Activated T-cell treated with anti-CD3 and anti-CD28 coated beads for 48 hours (primary cell): ENCODE results near the gene MTSS2.
"Not testable (repeated sequence)": the region's sequence is repeated elsewhere in the genome, so short reads cannot be mapped to it uniquely, and the experiment has no call there.

Experiments
- DNase-seq: peaks from one replicate; pipeline ENCODE4 v3.0.0-alpha.2; 2020; ENCODE audit warnings: low read depth

MTSS2 gene

GRCh38 chr16:70674221-70675014 lies 11.4 kb downstream of the MTSS2 start:
- no peak for DNase-seq

DNA sequence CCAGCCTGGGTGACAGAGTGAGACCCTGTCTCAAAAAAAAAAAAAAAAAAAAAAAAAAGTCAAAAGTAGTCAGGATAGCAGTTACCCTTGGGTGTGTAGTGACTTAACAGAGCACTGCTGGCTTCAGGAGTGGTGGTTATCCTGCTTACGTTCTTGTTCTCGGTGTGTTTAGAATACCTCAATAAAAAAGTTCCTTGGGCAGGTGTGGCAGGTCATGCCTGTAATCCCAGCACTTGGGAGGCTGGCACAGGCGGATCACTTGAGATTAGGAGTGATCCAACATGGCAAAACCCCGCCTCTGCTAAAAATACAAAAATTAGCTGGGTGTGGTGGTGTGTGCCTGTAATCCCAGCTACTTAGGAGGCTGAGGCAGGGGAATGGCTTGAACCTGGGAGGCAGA lies 14.9 kb downstream of the MTSS2 start:
- DNase-seq: not testable (repeated sequence)

GRCh38 chr16:70670175-70670574 lies 15.7 kb downstream of the MTSS2 start:
- DNase-seq: no peak

- DNase-seq: no peak
These were observed 19.8 kb downstream of the MTSS2 start for GRCh38 chr16:70665806-70666735.

DNA sequence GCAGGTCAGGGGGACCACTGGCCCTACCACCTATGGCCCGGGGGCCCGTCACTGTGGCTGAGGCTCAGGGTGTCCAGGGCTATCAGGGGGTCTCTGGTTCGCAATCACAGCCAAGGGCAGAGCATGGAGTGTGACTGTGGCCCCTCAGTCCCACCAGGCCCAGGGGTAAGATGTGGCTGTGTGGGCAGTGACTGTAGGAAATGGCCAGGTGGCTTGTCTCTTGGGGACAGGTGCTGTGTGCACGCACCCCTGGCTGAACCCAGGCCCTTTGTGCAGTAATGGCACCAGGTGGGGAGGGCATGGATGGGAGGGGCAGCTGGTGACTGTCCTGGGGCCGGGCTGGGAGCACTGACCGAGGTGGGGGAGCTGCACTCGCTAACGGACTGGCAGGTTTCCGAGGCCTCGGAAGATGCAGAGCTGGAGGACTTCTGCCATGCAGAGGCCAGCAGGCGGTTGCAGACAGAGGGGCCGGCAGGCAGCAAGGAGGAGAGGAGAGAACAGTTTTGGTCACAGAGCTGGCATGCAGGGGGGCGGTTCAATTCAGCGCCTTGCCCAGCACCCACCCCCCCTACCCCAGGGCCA lies 20.6 kb downstream of the MTSS2 start:
- DNase-seq: no peak

DNA sequence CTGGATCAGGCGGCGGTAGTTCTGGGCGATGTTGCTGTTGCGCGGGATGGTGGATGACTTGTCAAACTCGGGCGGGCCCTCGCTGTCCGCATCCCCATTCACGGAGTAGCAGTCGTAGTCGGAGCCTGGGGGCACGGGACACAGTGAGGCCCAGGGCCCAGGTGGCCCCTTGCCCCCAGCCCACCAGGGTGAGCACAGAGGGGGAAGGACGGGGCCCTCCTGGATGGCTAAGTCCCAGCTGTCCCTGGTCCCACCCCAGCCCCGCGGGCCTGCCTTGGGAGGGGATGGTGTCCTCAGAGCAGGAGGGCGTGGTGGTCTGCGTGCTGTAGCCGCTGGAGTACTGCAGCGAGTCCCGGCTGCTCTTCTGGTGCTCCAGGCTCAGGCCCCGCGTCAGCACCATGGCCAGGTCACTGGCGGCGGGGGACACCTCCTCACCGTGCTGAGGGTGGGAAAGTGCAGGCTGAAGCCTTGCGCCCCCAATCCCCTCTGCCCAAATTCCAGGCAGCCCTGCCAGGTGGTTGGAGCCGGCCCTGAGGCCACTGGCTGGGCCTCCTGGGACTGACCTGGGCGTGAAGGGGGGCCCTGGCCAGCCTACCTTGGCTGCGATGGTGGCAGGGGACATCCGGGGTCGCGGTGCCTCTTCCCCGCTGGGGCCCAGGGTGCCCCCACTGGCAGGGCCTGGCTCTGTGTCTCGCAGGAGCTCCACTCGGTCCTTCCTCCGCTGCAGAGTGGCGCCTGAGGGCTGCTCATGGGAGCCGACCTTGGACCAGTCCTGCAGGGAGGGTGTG lies 21.3 kb downstream of the MTSS2 start:
- no peak for DNase-seq

DNA sequence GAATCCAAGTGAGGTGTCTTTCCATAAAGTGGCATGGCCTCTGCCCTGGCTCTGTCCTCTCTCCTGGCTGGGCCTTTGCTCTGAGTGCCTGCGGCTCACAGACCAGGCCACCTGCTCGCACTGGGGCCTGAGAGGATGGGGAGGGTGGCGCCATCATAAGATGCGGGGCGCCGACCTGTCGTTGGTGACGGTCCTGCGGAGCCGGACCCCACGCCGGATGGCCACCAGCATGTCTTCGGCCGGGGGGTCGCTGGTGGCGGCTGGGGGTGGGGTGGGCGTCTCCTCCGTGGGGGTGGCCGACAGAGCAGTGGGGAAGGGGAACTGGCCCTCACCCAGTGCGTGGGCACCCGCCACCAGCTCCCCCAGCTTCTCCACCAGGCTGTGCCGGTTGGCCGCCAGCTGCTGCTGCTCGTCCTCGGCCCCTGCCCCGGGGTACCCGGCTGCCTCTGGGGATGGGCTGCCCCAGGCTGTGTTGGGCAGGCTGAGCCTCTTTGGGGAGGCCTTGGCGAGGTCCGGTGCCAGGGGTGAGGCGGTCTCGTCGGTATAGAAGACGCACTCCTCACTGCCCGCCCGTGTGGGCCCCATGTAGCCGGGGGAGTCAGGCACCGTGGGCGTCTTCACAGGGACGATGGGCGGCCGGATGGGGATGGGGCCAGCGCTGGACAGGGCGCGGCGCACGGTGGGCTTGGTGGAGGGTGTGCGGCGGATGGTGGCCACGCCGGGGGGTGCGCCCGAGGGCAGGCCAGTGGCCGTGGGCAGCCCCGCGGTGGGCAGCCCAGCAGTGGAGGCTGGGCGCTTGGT lies 22.1 kb downstream of the MTSS2 start:
- DNase-seq: no peak

DNA sequence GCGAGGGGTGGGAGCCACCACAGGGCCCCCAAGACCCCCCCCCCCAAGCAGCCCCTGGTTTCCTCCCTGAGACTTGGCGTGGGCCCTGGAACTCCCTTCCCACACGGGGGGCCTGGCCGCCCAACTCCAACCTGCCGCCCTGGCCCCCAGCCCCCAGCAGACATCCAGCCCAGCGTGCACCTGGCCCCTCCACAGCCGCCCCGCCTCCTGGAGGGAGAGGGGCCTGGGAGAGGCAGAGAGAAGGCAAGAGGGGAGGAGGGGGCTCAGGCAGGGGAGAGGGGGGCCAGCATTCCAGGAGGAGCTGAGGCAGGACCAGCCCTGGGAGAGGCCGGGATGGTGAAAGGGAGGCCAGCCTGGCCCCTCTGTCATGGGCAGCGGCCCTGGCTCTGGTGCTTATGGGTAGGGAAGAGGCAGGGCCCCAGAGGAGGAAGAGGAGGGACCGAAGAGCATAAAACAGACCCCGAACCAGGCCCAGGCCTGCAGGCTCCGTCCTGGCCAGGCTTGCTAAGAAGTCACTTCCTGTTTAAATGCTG lies 22.8 kb downstream of the MTSS2 start:
- DNase-seq: no peak

DNA sequence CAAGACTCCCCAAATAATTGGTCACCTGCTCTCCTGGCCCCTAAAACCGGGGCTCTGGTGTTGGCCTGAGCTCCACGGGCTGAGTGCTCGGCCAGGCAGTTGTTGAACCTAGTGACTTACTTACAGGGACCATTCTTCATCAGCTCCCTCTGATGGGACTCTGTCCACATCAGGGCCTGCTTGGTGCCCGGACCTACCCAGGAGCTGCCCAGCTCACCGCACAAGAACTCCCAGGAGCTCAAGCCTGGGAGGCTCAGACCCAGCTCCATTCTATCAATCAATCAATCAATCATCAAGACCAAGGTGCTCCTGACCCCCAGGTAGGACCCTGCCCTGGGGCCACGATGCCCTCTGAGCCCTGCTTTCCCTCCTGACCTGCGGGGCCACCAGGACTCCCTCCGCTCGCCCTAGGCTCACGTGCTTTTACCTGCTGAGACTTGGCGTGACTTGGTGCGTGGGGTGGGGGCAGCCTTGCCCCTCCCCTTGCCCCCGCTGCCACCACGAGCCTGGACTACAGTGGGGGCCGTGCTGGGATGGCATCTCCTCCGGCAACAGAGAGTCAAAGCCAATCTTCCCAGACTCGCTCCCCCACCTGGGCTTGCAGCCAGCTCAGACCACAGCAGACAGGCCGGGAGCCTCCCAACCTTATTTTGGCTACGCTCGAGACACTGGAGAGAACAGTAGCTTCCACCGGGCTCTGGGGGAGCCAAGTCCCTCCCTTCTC lies 23.8 kb downstream of the MTSS2 start:
- no peak for DNase-seq

GRCh38 chr16:70661534-70661917 lies 24.3 kb downstream of the MTSS2 start:
- DNase-seq: no peak

GRCh38 chr16:70660672-70661350 lies 25.0 kb downstream of the MTSS2 start:
- DNase-seq: no peak

GRCh38 chr16:70659953-70660671 lies 25.7 kb downstream of the MTSS2 start:
- DNase-seq: no peak

DNA sequence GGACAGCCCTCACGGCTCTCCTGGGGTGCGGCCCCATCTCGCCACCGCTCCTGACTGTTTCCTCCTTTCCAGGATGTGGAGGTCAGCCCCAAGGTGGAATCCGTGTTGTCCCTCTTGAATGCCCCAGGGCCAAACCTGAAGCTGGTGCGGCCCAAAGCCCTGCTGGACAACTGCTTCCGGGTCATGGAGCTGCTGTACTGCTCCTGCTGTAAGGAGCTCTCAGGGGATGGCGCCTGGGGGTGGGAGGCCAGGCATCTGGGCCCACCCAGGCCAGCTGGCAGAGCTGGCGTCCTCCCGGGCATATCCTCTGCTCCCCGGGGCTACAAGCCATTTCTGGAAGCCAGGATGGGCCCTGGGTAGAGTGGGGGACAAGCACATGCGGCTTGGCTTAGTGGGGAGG lies 26.3 kb downstream of the MTSS2 start:
- DNase-seq: no peak

GRCh38 chr16:70658921-70659320 lies 26.9 kb downstream of the MTSS2 start:
- no peak for DNase-seq

GRCh38 chr16:70657956-70658355 lies 27.9 kb downstream of the MTSS2 start:
- DNase-seq: no peak

DNA sequence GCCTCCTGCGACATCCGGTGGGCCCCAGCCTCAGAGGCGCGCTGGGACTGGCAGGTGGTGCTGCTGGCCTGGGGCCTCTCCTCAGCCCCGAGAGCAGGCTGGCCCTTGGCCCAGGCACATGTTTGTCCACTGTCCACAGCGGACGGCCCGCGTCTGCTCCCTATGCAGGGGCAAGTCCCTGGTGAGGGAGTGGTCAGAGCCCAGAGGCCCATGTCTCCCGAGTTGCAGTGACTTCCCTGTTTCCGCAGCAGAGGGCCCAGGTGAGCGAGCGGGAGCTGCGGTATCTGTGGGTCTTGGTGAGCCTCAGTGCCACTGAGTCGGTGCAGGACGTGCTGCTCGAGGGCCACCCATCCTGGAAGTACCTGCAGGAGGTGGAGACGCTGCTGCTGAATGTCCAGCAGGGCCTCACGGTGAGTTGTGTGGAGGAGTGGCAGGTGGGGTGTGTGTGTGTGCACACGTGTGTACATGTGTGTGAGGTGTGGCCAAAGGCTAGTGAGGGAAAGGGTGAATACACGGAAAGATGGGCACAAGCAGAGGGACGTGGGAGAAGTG lies 29.1 kb downstream of the MTSS2 start:
- no peak for DNase-seq

- no peak for DNase-seq
These were observed 29.7 kb downstream of the MTSS2 start for GRCh38 chr16:70656065-70656711.
